ENCODE measurements around the gene PLCL2.

The PLCL2 gene

GRCh38 chr3:16855497-16855896, 29.3 kb upstream of the PLCL2 start:
- H3K4me3 ChIP-seq = no peak overlapping the region
- no peaks in the 10 kb centered on the region for H3K36me3 ChIP-seq (ENCODE audit: insufficient read depth, low read length)
- no peaks in the 10 kb centered on the region for H3K9me3 ChIP-seq (ENCODE audit: low read depth, low read length)
- no peak for DNase-seq (ENCODE audit: low read depth, low spot score)
- no peak for TF ChIP-seq FOXP2 (optimal IDR thresholded peaks at IDR 0.05; ENCODE audit: control extremely low read depth, extremely low read length, insufficient read depth)
- no peak for TF ChIP-seq POLR2AphosphoS5 (IDR thresholded peaks at IDR 0.05; ENCODE audit: borderline replicate concordance, low read depth, low read length)
- no peak for TF ChIP-seq EZH2 (IDR thresholded peaks at IDR 0.05)
- H3K27ac ChIP-seq = no peak overlapping the region
- no peak overlapping the region for H3K9ac ChIP-seq (ENCODE audit: insufficient read length)

GRCh38 chr3:16860234-16860633, 24.5 kb upstream of the PLCL2 start:
- no peaks in the 10 kb centered on the region for H3K9me3 ChIP-seq (ENCODE audit: low read depth, low read length)
- no peak for DNase-seq (ENCODE audit: low read depth, low spot score)
- no peak overlapping the region for H3K9ac ChIP-seq (ENCODE audit: insufficient read length)

GRCh38 chr3:16861432-16861831, 23.3 kb upstream of the PLCL2 start:
- H3K4me3 ChIP-seq = no peak overlapping the region
- no peak overlapping the region for H3K9ac ChIP-seq (ENCODE audit: insufficient read length)
- H3K27ac ChIP-seq = no peak overlapping the region
- no peak for TF ChIP-seq POLR2AphosphoS5 (IDR thresholded peaks at IDR 0.05; ENCODE audit: borderline replicate concordance, low read depth, low read length)
- no peak for DNase-seq (ENCODE audit: low read depth, low spot score)
- no peaks in the 10 kb centered on the region for H3K36me3 ChIP-seq (ENCODE audit: insufficient read depth, low read length)
- H3K9me3 ChIP-seq (ENCODE audit: low read depth, low read length) = no peaks in the 10 kb centered on the region

More at GRCh38 chr3:16860234-16860633, 24.5 kb upstream of the PLCL2 start:
- Histone ChIP-seq H3K36me3 (ENCODE audit: insufficient read depth, low read length) (no peaks in the 10 kb centered on the region), H3K27ac (no peak overlapping the region), H3K4me3 (no peak overlapping the region)
- TF ChIP-seq FOXP2 (optimal IDR thresholded peaks at IDR 0.05; ENCODE audit: control extremely low read depth, extremely low read length, insufficient read depth) = no peak
- no peak for TF ChIP-seq EZH2 (IDR thresholded peaks at IDR 0.05)
- TF ChIP-seq POLR2AphosphoS5 (IDR thresholded peaks at IDR 0.05; ENCODE audit: borderline replicate concordance, low read depth, low read length) = no peak

- no peaks in the 10 kb centered on the region for H3K36me3 ChIP-seq (ENCODE audit: insufficient read depth, low read length)
- H3K9ac ChIP-seq (ENCODE audit: insufficient read length) = no peak overlapping the region
- H3K27ac ChIP-seq = no peak overlapping the region
- no peaks in the 10 kb centered on the region for H3K9me3 ChIP-seq (ENCODE audit: low read depth, low read length)
- DNase-seq (ENCODE audit: low read depth, low spot score) = no peak
- H3K4me3 ChIP-seq = no peak overlapping the region
- no peak for TF ChIP-seq EZH2 (IDR thresholded peaks at IDR 0.05)
- no peak for TF ChIP-seq FOXP2 (optimal IDR thresholded peaks at IDR 0.05; ENCODE audit: control extremely low read depth, extremely low read length, insufficient read depth)
Measured at GRCh38 chr3:16864610-16865313, 20.0 kb upstream of the PLCL2 start.

- H3K36me3 ChIP-seq (ENCODE audit: insufficient read depth, low read length) = no peaks in the 10 kb centered on the region
- H3K9ac ChIP-seq (ENCODE audit: insufficient read length) = no peak overlapping the region
- DNase-seq (ENCODE audit: low read depth, low spot score) = no peak
- TF ChIP-seq EZH2 (IDR thresholded peaks at IDR 0.05) (no peak), POLR2AphosphoS5 (IDR thresholded peaks at IDR 0.05; ENCODE audit: borderline replicate concordance, low read depth, low read length) (no peak), FOXP2 (optimal IDR thresholded peaks at IDR 0.05; ENCODE audit: control extremely low read depth, extremely low read length, insufficient read depth) (no peak)
- H3K27ac ChIP-seq = no peak overlapping the region
- H3K9me3 ChIP-seq (ENCODE audit: low read depth, low read length) = no peaks in the 10 kb centered on the region
- no peak overlapping the region for H3K4me3 ChIP-seq
Measured at GRCh38 chr3:16865335-16865734, 19.4 kb upstream of the PLCL2 start.

- Histone ChIP-seq H3K9ac (ENCODE audit: insufficient read length) (no peak overlapping the region), H3K4me3 (no peak overlapping the region), H3K27ac (no peak overlapping the region), H3K9me3 (ENCODE audit: low read depth, low read length) (no peaks in the 10 kb centered on the region), H3K36me3 (ENCODE audit: insufficient read depth, low read length) (no peaks in the 10 kb centered on the region)
- no peak for TF ChIP-seq EZH2 (IDR thresholded peaks at IDR 0.05)
- TF ChIP-seq FOXP2 (optimal IDR thresholded peaks at IDR 0.05; ENCODE audit: control extremely low read depth, extremely low read length, insufficient read depth) = no peak
- DNase-seq (ENCODE audit: low read depth, low spot score) = no peak
Measured at GRCh38 chr3:16866571-16866970, 18.2 kb upstream of the PLCL2 start.

GRCh38 chr3:16868513-16868912, 16.2 kb upstream of the PLCL2 start:
- H3K9me3 ChIP-seq (ENCODE audit: low read depth, low read length) = no peaks in the 10 kb centered on the region
- no peak overlapping the region for H3K27ac ChIP-seq
- H3K36me3 ChIP-seq (ENCODE audit: insufficient read depth, low read length) = no peaks in the 10 kb centered on the region
- H3K4me3 ChIP-seq = no peak overlapping the region
- no peak for DNase-seq (ENCODE audit: low read depth, low spot score)
- no peak overlapping the region for H3K9ac ChIP-seq (ENCODE audit: insufficient read length)
- no peak for TF ChIP-seq EZH2 (IDR thresholded peaks at IDR 0.05)
- TF ChIP-seq POLR2AphosphoS5 (IDR thresholded peaks at IDR 0.05; ENCODE audit: borderline replicate concordance, low read depth, low read length) = no peak
- no peak for TF ChIP-seq FOXP2 (optimal IDR thresholded peaks at IDR 0.05; ENCODE audit: control extremely low read depth, extremely low read length, insufficient read depth)

GRCh38 chr3:16869261-16870005, 15.3 kb upstream of the PLCL2 start:
- Histone ChIP-seq H3K36me3 (ENCODE audit: insufficient read depth, low read length) (no peaks in the 10 kb centered on the region), H3K4me3 (no peak overlapping the region), H3K27ac (no peak overlapping the region), H3K9me3 (ENCODE audit: low read depth, low read length) (no peaks in the 10 kb centered on the region), H3K9ac (ENCODE audit: insufficient read length) (no peak overlapping the region)
- no peak for TF ChIP-seq POLR2AphosphoS5 (IDR thresholded peaks at IDR 0.05; ENCODE audit: borderline replicate concordance, low read depth, low read length)
- TF ChIP-seq EZH2 (IDR thresholded peaks at IDR 0.05) = no peak
- TF ChIP-seq FOXP2 (optimal IDR thresholded peaks at IDR 0.05; ENCODE audit: control extremely low read depth, extremely low read length, insufficient read depth) = no peak
- DNase-seq (ENCODE audit: low read depth, low spot score) = no peak

Measured in SK-N-MC (cell line).